ENCODE data around the gene SCMH1. TPM values are rescaled to one million over a fixed set of nuclear protein-coding genes. Genes with fewer than 3 reads are reported as not detected.
"Not testable (repeated sequence)": the region's sequence is repeated elsewhere in the genome, so short reads cannot be mapped to it uniquely, and the experiment has no call there.

Gene SCMH1
- polyA plus RNA-seq, 4 donors: 14.5 to 44.7 (median 22.9) TPM

GRCh38 chr1:41178230-41178629, 63.9 kb downstream of the SCMH1 start:
- not testable (repeated sequence) for DNase-seq; H3K27me3 ChIP-seq (ENCODE audit: control insufficient read depth in 3 of 3, insufficient read depth in 3 of 3, low read length in 3 of 3); H3K4me3 ChIP-seq (ENCODE audit: low read depth in 1 of 3, low read length in 3 of 3); H3K27ac ChIP-seq (ENCODE audit: low read depth in 1 of 3, low read length in 2 of 3); FAIRE-seq; H3K36me3 ChIP-seq (ENCODE audit: control insufficient read depth in 3 of 3, insufficient read depth in 2 of 3, low read depth in 1 of 3, low read length in 3 of 3); H3K9me3 ChIP-seq (ENCODE audit: control insufficient read depth in 2 of 2, insufficient read depth in 1 of 2, low read depth in 1 of 2, low read length in 1 of 2); H3K4me1 ChIP-seq (ENCODE audit: control insufficient read depth in 3 of 3, insufficient read depth in 2 of 3, low read depth in 1 of 3, low read length in 2 of 3)
- 90 to 98% (median 94%) methylated on average over 2 of the region's 3 CpGs for WGBS, 3 donors

GRCh38 chr1:41175546-41175945, 66.6 kb downstream of the SCMH1 start:
- Histone ChIP-seq H3K4me1 (ENCODE audit: control insufficient read depth in 3 of 3, insufficient read depth in 2 of 3, low read depth in 1 of 3, low read length in 2 of 3) (no peaks in the 10 kb centered on the region), H3K9me3 (ENCODE audit: control insufficient read depth in 2 of 2, insufficient read depth in 1 of 2, low read depth in 1 of 2, low read length in 1 of 2) (peaks cover 0 to 11% of the 10 kb centered on the region in 2 donors), H3K27me3 (ENCODE audit: control insufficient read depth in 3 of 3, insufficient read depth in 3 of 3, low read length in 3 of 3) (no peaks in the 10 kb centered on the region), H3K27ac (ENCODE audit: low read depth in 1 of 3, low read length in 2 of 3) (no peak overlapping the region), H3K4me3 (ENCODE audit: low read depth in 1 of 3, low read length in 3 of 3) (no peak overlapping the region), H3K36me3 (ENCODE audit: control insufficient read depth in 3 of 3, insufficient read depth in 2 of 3, low read depth in 1 of 3, low read length in 3 of 3) (peaks cover 0 to 6% (median 2%) of the 10 kb centered on the region in 3 donors)
- FAIRE-seq (no peak), DNase-seq (no peak)

- Histone ChIP-seq H3K4me3 (ENCODE audit: low read depth in 1 of 3, low read length in 3 of 3) (no peak overlapping the region), H3K9me3 (ENCODE audit: control insufficient read depth in 2 of 2, insufficient read depth in 1 of 2, low read depth in 1 of 2, low read length in 1 of 2) (peaks cover 0 to 23% of the 10 kb centered on the region in 2 donors), H3K36me3 (ENCODE audit: control insufficient read depth in 3 of 3, insufficient read depth in 2 of 3, low read depth in 1 of 3, low read length in 3 of 3) (peaks cover 0 to 6% (median 5%) of the 10 kb centered on the region in 3 donors), H3K4me1 (ENCODE audit: control insufficient read depth in 3 of 3, insufficient read depth in 2 of 3, low read depth in 1 of 3, low read length in 2 of 3) (no peaks in the 10 kb centered on the region), H3K27me3 (ENCODE audit: control insufficient read depth in 3 of 3, insufficient read depth in 3 of 3, low read length in 3 of 3) (no peaks in the 10 kb centered on the region), H3K27ac (ENCODE audit: low read depth in 1 of 3, low read length in 2 of 3) (no peak overlapping the region)
- WGBS, 3 donors: 83 to 96% (median 91%) methylated on average over 1 of the region's 1 CpG
- no peak for DNase-seq
- FAIRE-seq: no peak
Observed at GRCh38 chr1:41174170-41174569, 67.9 kb downstream of the SCMH1 start.

GRCh38 chr1:41173651-41174050, 68.5 kb downstream of the SCMH1 start:
- H3K36me3 ChIP-seq (ENCODE audit: control insufficient read depth in 3 of 3, insufficient read depth in 2 of 3, low read depth in 1 of 3, low read length in 3 of 3): peaks cover 0 to 6% (median 5%) of the 10 kb centered on the region in 3 donors
- FAIRE-seq: no peak
- no peak overlapping the region for H3K27ac ChIP-seq (ENCODE audit: low read depth in 1 of 3, low read length in 2 of 3)

GRCh38 chr1:41171266-41171874, 70.7 kb downstream of the SCMH1 start:
- DNase-seq (no peak), FAIRE-seq (no peak)
- H3K27ac ChIP-seq (ENCODE audit: low read depth in 1 of 3, low read length in 2 of 3): no peak overlapping the region
- no peak overlapping the region for H3K4me3 ChIP-seq (ENCODE audit: low read depth in 1 of 3, low read length in 3 of 3)
- WGBS, 3 donors: 41 to 57% (median 55%) methylated on average over 1 of the region's 1 CpG
- H3K9me3 ChIP-seq (ENCODE audit: control insufficient read depth in 2 of 2, insufficient read depth in 1 of 2, low read depth in 1 of 2, low read length in 1 of 2): peaks cover 0 to 31% of the 10 kb centered on the region in 2 donors
- peaks cover 0 to 6% (median 5%) of the 10 kb centered on the region in 3 donors for H3K36me3 ChIP-seq (ENCODE audit: control insufficient read depth in 3 of 3, insufficient read depth in 2 of 3, low read depth in 1 of 3, low read length in 3 of 3)
- H3K4me1 ChIP-seq (ENCODE audit: control insufficient read depth in 3 of 3, insufficient read depth in 2 of 3, low read depth in 1 of 3, low read length in 2 of 3): no peaks in the 10 kb centered on the region
- no peaks in the 10 kb centered on the region for H3K27me3 ChIP-seq (ENCODE audit: control insufficient read depth in 3 of 3, insufficient read depth in 3 of 3, low read length in 3 of 3)

More at GRCh38 chr1:41173651-41174050, 68.5 kb downstream of the SCMH1 start:
- H3K4me1 ChIP-seq (ENCODE audit: control insufficient read depth in 3 of 3, insufficient read depth in 2 of 3, low read depth in 1 of 3, low read length in 2 of 3): no peaks in the 10 kb centered on the region
- no peaks in the 10 kb centered on the region for H3K27me3 ChIP-seq (ENCODE audit: control insufficient read depth in 3 of 3, insufficient read depth in 3 of 3, low read length in 3 of 3)
- H3K4me3 ChIP-seq (ENCODE audit: low read depth in 1 of 3, low read length in 3 of 3): no peak overlapping the region
- no peak for DNase-seq
- peaks cover 0 to 28% of the 10 kb centered on the region in 2 donors for H3K9me3 ChIP-seq (ENCODE audit: control insufficient read depth in 2 of 2, insufficient read depth in 1 of 2, low read depth in 1 of 2, low read length in 1 of 2)

- no peak overlapping the region for H3K4me3 ChIP-seq (ENCODE audit: low read depth in 1 of 3, low read length in 3 of 3)
- FAIRE-seq: no peak
Observed at GRCh38 chr1:41169799-41170180, 72.3 kb downstream of the SCMH1 start.

GRCh38 chr1:41169066-41169798, 72.9 kb downstream of the SCMH1 start:
- FAIRE-seq: no peak
- peaks cover 0 to 27% of the 10 kb centered on the region in 2 donors for H3K9me3 ChIP-seq (ENCODE audit: control insufficient read depth in 2 of 2, insufficient read depth in 1 of 2, low read depth in 1 of 2, low read length in 1 of 2)
- WGBS, 3 donors: 94 to 96% (median 96%) methylated on average over 7 of the region's 7 CpGs
- H3K27ac ChIP-seq (ENCODE audit: low read depth in 1 of 3, low read length in 2 of 3): no peak overlapping the region
- H3K4me3 ChIP-seq (ENCODE audit: low read depth in 1 of 3, low read length in 3 of 3): no peak overlapping the region
- H3K27me3 ChIP-seq (ENCODE audit: control insufficient read depth in 3 of 3, insufficient read depth in 3 of 3, low read length in 3 of 3): no peaks in the 10 kb centered on the region
- peaks cover 0 to 4% (median 3%) of the 10 kb centered on the region in 3 donors for H3K36me3 ChIP-seq (ENCODE audit: control insufficient read depth in 3 of 3, insufficient read depth in 2 of 3, low read depth in 1 of 3, low read length in 3 of 3)
- no peaks in the 10 kb centered on the region for H3K4me1 ChIP-seq (ENCODE audit: control insufficient read depth in 3 of 3, insufficient read depth in 2 of 3, low read depth in 1 of 3, low read length in 2 of 3)
- no peak for DNase-seq

More at GRCh38 chr1:41169799-41170180, 72.3 kb downstream of the SCMH1 start:
- DNase-seq: no peak
- WGBS, 3 donors: 90 to 94% (median 91%) methylated on average over 3 of the region's 3 CpGs
- no peaks in the 10 kb centered on the region for H3K27me3 ChIP-seq (ENCODE audit: control insufficient read depth in 3 of 3, insufficient read depth in 3 of 3, low read length in 3 of 3)
- no peaks in the 10 kb centered on the region for H3K4me1 ChIP-seq (ENCODE audit: control insufficient read depth in 3 of 3, insufficient read depth in 2 of 3, low read depth in 1 of 3, low read length in 2 of 3)
- H3K9me3 ChIP-seq (ENCODE audit: control insufficient read depth in 2 of 2, insufficient read depth in 1 of 2, low read depth in 1 of 2, low read length in 1 of 2): peaks cover 0 to 27% of the 10 kb centered on the region in 2 donors
- no peak overlapping the region for H3K27ac ChIP-seq (ENCODE audit: low read depth in 1 of 3, low read length in 2 of 3)
- H3K36me3 ChIP-seq (ENCODE audit: control insufficient read depth in 3 of 3, insufficient read depth in 2 of 3, low read depth in 1 of 3, low read length in 3 of 3): peaks cover 0 to 4% (median 3%) of the 10 kb centered on the region in 3 donors

GRCh38 chr1:41167667-41168066, 74.4 kb downstream of the SCMH1 start:
- 97 to 99% (median 98%) methylated on average over 3 of the region's 3 CpGs for WGBS, 3 donors
- no peaks in the 10 kb centered on the region for H3K27me3 ChIP-seq (ENCODE audit: control insufficient read depth in 3 of 3, insufficient read depth in 3 of 3, low read length in 3 of 3)
- DNase-seq: no peak
- peaks cover 0 to 27% of the 10 kb centered on the region in 2 donors for H3K9me3 ChIP-seq (ENCODE audit: control insufficient read depth in 2 of 2, insufficient read depth in 1 of 2, low read depth in 1 of 2, low read length in 1 of 2)
- peaks cover 0 to 8% (median 3%) of the 10 kb centered on the region in 3 donors for H3K36me3 ChIP-seq (ENCODE audit: control insufficient read depth in 3 of 3, insufficient read depth in 2 of 3, low read depth in 1 of 3, low read length in 3 of 3)
- FAIRE-seq: no peak
- no peak overlapping the region for H3K4me3 ChIP-seq (ENCODE audit: low read depth in 1 of 3, low read length in 3 of 3)
- no peak overlapping the region for H3K27ac ChIP-seq (ENCODE audit: low read depth in 1 of 3, low read length in 2 of 3)
- no peaks in the 10 kb centered on the region for H3K4me1 ChIP-seq (ENCODE audit: control insufficient read depth in 3 of 3, insufficient read depth in 2 of 3, low read depth in 1 of 3, low read length in 2 of 3)
